Duodenal mucosa (tissue), 2 donors: ENCODE data around the gene ZNF786.

Source experiments
- H3K27ac ChIP-seq: one replicate; pipeline ENCODE4 v1.7.0; 2013; ENCODE audit warnings: low read depth, low read length
- H3K27me3 ChIP-seq, 2 donors: one replicate each; pipeline ENCODE4 v1.7.0; 2013; ENCODE audit warnings: low read length in 2 of 2, control low read depth in 1 of 2; ENCODE audit not compliant: insufficient read depth in 2 of 2, control insufficient read depth in 1 of 2
- H3K36me3 ChIP-seq, 2 donors: one replicate each; pipeline ENCODE4 v1.7.0; 2013; ENCODE audit warnings: low read length in 2 of 2, control low read depth in 1 of 2; ENCODE audit not compliant: insufficient read depth in 2 of 2, control insufficient read depth in 1 of 2
- H3K4me1 ChIP-seq, 2 donors: one replicate each; pipeline ENCODE4 v1.7.0; 2013; ENCODE audit warnings: low read length in 2 of 2, control low read depth in 1 of 2; ENCODE audit not compliant: insufficient read depth in 2 of 2, control insufficient read depth in 1 of 2
- H3K4me3 ChIP-seq, 2 donors: one replicate each; pipeline ENCODE4 v1.7.0; 2013; ENCODE audit warnings: low read length in 2 of 2, low read depth in 1 of 2
- H3K9ac ChIP-seq, 2 donors: one replicate each; pipeline ENCODE4 v1.7.0; 2013; ENCODE audit warnings: low read length in 2 of 2, low read depth in 1 of 2
- H3K9me3 ChIP-seq, 2 donors: one replicate each; pipeline ENCODE4 v1.7.0; 2013; ENCODE audit warnings: low read length in 2 of 2, control low read depth in 1 of 2; ENCODE audit not compliant: control insufficient read depth in 1 of 2

The ZNF786 gene

DNA sequence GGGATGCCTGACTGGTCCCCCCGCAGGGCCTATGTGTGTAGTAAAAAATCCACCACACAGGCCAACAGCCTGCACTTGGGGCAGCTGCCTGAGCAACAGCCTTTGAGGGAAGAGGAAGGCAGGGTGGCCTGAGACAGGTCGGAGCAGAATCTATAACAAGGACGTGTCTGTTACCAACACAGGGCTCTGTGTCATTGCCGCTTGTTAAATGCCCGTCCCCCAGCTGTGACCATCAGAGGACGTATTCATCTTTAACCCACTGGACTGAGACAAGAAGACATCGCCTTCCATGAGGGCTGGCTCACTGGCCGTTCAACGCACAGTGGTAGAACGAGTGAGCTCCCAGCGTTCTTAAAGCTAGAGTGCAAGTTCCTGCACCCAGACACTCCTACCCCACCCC lies 70.0 kb downstream of the ZNF786 start:
- peaks cover 27 to 59% of the 10 kb centered on the region in 2 donors for H3K36me3 ChIP-seq
- H3K9me3 ChIP-seq = no peaks in the 10 kb centered on the region
- H3K9ac ChIP-seq = no peak overlapping the region
- H3K27ac ChIP-seq = no peak overlapping the region
- peaks cover 12% of the 10 kb centered on the region in 2 donors for H3K4me1 ChIP-seq
- no peak overlapping the region for H3K4me3 ChIP-seq
- no peaks in the 10 kb centered on the region for H3K27me3 ChIP-seq
